Fibroblast of skin of right biceps (primary cell): Measurements from ENCODE around the gene SUSD4.
A peak's percentile ranks its signal among the peaks of the same experiment; 100 is the strongest.

ENCODE experiments used
- DNase-seq: peaks from one replicate; pipeline ENCODE4 v3.0.0-alpha.2; 2013

The SUSD4 gene

DNA sequence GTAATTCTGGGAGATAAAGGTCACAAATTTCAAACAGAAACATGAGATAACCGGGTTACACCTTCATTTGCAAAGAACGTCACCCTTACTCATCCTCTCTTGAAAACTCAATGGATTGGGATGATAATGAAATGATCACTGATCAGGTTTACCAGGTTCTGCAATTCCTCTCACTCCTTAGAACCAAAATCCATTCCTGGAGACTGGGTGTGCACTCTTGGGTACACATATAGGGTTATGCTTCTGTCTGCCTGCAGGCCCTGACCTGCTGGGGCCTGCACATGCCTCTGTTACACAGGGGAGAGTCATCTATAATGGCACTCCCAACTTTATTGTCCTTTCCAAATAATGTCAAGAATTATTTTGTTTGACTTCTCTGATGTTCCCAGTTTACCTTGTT, 8.3 kb downstream of the SUSD4 start:
- no peak for DNase-seq

DNA sequence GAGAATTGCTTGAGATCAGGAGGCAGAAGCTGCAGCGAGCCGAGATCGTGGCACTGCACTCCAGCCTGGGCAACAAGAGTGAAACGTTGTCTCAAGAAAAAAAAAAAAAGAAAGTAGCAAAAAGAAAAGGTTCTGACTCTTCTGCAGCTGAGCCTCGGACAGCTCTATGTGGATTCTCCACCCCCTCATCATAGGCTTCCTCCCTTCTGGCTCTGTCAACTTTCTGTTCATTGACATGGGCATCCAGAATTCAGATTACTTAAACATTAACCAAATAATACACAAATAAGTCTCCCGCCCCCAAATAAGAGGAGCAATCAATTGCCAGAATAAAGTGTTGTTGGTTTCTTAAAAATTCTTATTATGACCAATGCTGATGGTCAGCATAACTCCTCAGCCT, 10.0 kb downstream of the SUSD4 start:
- no peak for DNase-seq

- no peak for DNase-seq
Observed at GRCh38 chr1:223352944-223353343, 11.0 kb downstream of the SUSD4 start.

- DNase-seq = no peak
Observed at GRCh38 chr1:223350361-223350908, 13.5 kb downstream of the SUSD4 start.

DNA sequence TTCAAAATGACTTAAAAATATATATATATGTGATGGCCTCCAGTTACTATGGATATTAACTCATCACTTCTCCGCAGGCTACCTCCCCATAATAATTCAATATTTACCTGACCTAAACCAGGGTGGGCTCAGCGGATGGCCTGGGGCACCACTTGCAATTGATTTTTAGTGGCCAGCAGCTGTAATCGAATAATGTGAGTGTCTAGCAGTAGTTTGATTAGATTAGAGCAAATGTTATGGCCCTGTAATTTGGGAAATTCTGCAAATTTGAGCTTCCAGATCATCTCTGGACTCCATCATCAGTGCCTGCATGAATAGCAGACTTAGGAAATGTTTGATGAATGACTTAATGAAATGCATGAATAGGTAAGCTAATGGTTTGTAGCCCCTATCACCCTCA, 14.7 kb downstream of the SUSD4 start:
- DNase-seq = no peak

GRCh38 chr1:223348439-223348838, 15.5 kb downstream of the SUSD4 start:
- DNase-seq = no peak

- no peak for DNase-seq
Observed at GRCh38 chr1:223347583-223347982, 16.4 kb downstream of the SUSD4 start.

DNA sequence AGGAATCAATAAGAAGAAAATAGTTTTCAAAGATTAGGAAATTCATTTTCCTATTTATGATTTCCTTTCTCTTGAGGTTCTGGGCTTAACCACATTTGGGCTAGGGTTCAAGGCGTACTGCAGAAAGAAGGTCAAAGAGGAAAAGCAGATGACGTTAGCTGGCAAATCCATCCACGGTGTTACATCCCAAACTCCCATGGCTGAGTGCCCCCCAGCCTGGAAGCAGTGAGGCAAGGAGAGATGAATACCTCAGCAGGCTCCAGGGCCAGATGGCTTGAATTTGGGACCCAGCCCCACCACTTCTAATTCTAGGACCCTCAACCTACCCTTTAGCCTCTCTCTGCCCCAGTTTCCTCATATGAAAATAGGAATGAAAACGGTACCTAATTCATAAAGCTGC, 17.7 kb downstream of the SUSD4 start:
- no peak for DNase-seq

GRCh38 chr1:223345720-223346119, 18.3 kb downstream of the SUSD4 start:
- no peak for DNase-seq

- no peak for DNase-seq
Observed at GRCh38 chr1:223344491-223344890, 19.5 kb downstream of the SUSD4 start.

DNA sequence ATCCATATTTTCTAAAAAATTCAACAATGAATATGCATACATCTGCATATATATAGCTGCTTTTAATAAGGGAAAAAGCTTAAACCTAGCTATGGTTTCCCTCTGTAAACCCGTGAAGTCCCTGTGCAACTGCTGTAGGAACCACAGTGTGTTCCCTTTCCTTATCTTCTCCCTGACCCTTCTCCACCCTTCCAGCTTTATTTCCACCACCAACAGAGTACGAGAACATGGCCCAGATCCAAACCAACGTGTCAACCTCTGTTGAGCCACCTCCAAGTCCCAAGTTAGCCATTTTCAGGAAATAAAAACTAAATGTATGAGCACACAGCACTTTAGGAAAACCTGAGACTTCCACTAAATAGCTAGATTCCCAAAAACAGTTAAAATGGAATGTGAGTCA, 20.3 kb downstream of the SUSD4 start:
- no peak for DNase-seq

GRCh38 chr1:223341121-223341520, 22.9 kb downstream of the SUSD4 start:
- DNase-seq = peak; percentile 40

DNA sequence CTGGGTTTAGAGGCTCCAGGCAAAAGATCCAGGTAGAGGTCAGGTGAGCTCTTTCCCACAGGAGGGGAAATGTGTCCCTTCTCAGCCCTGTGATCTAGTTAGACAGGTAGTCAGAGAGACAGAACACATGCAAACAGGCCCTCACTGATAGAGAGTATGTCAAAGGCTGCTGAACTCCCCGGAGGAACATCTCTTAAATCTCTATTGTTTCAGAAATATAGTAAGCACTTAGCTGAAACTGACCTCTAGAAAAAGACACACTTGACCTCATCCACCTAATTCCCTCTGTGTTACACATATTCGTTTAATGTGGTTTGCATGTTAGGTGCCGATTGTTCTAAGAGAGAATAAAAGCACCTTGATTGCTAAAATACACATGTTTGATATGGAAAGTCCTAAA, 23.3 kb downstream of the SUSD4 start:
- no peak for DNase-seq

DNA sequence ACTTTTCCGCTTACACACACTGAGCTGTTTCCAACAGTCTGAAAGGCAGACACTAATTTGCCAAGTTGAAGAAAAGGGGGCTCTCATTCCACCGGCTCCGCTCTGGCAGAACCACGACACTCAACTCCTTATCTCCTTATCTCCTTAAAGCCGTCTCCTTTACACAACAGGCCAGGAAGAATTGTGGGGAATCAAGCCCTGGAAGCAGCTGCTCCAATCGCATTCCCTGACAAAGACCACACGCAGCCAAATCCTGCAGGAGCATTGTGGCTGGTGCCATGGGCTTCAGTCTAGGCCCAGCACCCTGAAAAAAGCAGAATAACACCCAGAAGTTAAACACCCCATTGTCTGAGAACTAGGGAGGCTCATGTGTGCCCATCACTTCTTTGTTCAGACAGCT, 24.1 kb downstream of the SUSD4 start:
- DNase-seq = no peak

DNA sequence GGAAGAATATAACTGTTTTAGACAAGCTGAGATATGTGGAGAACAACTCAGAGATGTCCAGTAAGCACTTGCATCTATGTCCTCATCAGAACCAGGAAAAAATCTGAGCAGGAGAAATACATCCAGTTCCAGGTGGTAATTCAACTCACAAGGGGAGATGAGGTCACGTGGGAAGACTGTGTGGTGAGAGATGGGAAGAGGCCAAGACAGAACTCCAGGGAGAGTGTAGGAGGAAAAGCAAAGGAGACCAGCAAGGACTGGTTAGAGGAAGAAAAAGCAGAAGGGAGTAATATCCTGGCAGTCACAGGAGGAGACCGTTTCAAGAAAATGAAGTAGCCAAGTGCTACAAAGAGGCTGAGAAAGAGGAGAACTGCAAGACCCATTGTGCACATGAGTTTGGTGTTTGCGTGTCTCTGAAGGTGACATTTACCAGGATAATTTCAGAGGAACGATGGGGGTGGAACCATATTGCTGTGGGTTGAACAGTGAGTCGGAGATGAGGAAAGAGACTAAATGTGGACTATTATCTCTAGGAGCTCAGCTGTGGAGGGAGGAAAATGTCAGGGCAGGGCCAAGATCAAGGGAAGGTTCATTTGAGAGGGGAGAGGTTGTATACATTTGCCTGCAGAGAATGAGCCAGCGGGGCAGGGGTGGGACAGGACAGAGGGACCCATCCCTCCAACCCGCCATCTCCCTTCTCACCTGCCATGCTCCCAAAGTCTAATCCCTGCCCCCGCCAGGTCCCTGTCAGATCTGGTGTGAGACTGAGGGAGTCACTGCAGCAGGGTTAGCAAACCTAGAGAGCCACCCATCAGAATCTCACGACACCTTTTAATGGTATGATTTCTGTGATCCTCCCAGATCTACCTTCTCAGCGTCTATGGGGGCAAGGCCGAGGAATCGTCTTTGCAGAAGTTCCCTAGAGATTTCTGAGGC, 24.9 kb downstream of the SUSD4 start:
- peak; percentile 18 for DNase-seq

DNA sequence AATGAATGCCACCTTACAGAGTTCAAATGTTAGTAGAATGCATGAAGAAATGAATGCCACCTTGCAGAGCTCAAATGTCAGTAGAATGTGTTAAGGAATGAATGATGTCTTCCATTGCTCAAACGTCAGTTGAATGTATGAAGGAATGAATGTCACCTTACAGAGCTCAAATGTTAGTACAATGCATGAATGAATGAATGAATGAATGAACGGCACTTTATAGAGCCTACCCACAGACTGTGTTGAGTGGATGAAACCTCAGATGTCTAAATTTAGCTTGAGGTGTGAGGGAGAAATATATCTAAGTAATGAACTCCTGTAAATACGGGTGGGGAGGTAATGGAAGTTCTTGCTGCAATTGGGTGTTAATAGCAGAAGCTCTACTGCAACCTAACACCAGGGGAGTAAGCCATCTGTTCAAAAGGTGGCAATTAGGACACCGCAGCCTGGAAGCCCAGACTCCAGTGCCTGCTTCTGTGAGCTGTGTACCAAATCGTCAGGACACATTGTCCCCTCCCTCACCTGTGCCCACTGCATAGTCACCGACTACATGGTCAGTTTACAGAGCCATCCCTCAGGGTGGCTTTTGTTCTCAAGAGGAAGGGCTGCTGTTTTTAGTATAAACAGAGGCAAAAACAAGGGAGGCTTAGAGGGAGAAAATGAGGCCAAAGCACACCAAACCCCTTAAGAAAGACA, 26.7 kb downstream of the SUSD4 start:
- DNase-seq = no peak

DNA sequence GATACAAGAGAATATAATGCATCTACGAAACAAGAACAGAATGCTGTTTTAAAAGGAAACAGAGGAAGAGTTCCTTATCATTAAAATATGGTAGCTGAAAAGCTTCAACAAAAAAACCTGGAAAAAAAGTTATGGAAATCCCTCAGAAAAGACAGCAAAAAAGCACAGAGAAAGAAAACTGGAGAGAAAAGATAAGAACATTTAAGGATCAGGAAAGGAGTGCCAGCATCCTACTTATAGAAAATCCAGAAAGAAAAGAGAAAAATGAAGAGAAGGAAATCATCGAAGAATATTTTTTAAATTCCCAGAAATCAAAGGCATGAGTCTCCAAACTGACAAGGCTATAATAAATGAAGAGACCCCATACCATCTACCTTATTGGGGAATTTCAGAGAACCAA, 29.8 kb downstream of the SUSD4 start:
- no peak for DNase-seq

- DNase-seq = no peak
Observed at GRCh38 chr1:223332997-223333396, 31.0 kb downstream of the SUSD4 start.

DNA sequence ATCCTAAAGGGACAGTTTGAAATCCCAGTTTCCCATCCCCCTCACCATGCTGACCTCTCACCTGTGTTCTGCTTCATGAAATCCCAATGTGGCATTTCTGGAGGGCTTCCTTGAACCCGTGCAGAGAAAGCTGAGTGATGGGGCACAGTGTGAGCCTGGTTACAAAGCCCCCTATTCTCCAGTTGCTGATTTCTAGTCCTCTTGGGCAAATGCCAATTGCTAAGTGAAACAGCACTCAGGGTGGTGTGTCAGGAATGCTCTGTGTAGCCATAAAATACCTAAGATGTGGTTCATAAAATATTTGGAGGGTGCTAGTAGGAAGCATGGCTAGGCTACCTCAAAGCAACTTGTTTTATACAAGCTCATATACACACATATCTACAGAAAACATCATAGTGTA, 32.0 kb downstream of the SUSD4 start:
- peak; percentile 81 for DNase-seq

- DNase-seq = no peak
Observed at GRCh38 chr1:223331301-223331700, 32.7 kb downstream of the SUSD4 start.

GRCh38 chr1:223330466-223330865, 33.5 kb downstream of the SUSD4 start:
- DNase-seq = no peak

DNA sequence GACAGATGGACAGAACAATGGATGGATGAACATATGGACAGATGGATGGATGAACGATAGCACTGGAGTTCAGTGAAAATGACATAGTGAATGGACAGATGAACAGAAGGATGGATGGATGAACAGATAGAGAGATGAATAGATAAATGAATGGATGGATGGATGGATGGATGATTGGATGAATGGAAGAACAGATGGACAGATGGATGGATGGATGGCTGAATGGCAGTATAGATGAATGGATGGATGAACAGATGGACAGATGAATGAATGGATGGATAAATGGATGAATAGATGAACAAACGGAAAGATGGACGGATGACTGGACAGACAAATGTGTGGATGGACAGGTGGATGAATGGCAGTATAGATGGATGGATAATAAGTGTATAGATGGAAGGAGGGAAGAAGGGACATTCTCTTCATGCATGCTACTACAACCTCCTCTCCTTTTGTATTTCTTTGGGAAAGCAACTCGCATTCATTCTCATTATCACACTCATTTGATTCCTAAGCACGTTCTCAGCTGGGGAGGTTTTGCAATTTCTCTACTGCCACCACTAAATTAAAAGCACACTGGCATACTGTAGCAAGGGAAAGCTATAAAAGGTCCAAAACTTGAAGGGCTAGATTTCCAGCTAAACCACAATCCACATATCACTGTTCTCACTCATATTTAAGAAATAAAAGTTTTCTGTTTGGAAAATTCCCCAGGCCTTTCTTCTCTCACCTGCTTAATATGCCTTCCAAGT, 34.1 kb downstream of the SUSD4 start:
- DNase-seq = no peak

- no peak for DNase-seq
Observed at GRCh38 chr1:223329252-223329651, 34.7 kb downstream of the SUSD4 start.
